GM21619 (cell line): Measurements from ENCODE around the gene STAM.
A peak's percentile ranks its signal among the peaks of the same experiment; 100 is the strongest.

ENCODE experiments used
- ATAC-seq: cut with Tn5 transposase; IDR thresholded peaks from one replicate; pipeline ENCODE4 v1.9.1; 2021; ENCODE audit not compliant: unreplicated experiment

STAM gene

GRCh38 chr10:17645621-17646345 is 1.8 kb downstream of the STAM start:
- ATAC-seq = no peak

DNA sequence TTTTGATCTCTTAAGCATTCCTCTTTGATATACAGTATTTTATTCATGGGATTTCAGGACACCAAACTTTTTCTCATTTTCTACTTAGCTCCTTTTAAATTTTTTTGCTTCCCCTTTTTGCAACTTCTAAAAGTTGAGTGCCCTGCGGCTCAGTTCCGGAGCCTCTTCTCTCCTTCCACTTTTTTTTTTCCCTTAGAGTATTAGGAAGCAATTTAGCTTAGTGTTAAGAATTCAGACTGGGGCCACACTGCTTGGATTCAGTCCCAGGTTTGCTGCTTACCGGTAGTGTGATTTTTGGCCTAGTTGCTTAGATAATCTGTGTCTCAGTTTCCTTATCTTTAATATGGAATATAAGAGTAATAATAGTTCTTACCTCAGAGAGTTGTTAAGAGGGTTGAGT is 3.4 kb downstream of the STAM start:
- ATAC-seq = no peak

DNA sequence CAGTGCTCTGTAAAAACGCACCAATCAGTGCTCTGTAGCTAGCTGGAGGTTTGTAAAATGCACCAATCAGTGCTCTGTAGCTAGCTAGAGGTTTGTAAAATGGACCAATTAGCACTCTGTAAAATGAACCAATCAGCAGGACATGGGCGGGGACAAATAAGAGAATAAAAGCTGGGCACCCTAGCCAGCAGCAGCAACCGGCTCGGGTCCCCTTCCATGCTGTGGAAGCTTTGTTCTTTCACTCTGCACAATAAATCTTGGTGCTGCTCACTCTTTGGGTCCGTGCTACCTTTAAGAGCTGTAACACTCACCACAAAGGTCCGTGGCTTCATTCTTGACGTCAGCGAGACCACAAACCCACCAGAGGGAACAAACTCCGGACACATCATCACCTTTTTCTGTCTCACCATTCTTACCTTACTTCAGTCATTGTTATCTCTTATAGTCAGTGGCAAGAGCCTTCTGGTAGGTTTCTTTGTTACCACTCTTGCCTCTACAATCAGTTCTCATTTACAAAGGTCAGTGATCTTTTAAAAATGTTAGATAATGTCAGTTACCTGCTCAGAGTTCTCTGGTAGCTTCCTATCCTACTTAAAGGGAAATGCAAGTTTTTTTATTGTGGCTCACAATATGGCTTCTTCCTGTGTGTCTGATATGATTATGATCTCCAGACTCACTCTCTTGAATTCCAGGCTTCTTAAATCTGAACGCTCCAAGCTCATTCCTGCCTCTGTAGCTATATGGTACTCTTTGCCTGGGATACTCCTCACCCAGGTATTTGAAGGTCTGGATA is 4.5 kb downstream of the STAM start:
- ATAC-seq = no peak

GRCh38 chr10:17649052-17649451 is 5.1 kb downstream of the STAM start:
- no peak for ATAC-seq

DNA sequence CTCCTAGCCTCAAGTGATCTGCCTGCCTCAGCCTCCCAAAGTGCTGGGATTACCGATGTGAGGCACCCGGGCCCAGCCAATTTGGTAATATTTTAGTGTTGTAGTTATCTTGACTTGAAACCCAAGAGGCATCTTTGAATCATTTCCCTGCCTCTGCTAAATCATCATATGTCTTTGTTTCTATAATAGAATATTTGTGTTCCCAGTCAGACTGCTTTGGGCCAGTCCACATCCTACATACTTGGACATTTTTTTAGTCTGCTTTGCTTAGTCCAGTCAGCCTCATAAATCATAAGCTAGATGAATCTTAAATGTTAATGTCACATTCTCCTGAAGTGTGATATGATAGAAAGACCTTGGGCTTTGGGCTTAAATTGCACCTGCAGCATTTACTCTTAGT is 5.9 kb downstream of the STAM start:
- no peak for ATAC-seq

DNA sequence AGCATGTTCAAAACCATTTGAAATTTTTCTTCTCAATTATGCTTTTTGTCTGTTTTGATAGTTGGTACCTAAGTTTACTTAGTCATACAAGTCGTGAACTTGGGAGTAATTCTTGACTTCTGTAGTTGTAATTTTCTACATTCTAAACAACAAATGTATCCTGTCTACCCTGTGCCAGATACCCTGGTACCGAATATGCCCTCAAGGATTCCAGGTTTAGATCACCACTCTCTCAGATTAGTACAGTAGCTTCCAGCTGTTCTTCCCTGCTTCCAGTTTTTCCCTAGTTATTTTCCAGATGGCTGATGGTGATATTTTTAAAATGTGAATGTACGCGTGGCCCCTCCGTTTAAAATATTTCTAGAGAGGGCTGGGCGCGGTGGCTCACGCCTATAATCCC is 6.5 kb downstream of the STAM start:
- ATAC-seq = no peak

GRCh38 chr10:17651896-17652295 is 7.9 kb downstream of the STAM start:
- no peak for ATAC-seq

- ATAC-seq = peak; percentile 39
Observed at GRCh38 chr10:17652585-17652984, 8.6 kb downstream of the STAM start.

DNA sequence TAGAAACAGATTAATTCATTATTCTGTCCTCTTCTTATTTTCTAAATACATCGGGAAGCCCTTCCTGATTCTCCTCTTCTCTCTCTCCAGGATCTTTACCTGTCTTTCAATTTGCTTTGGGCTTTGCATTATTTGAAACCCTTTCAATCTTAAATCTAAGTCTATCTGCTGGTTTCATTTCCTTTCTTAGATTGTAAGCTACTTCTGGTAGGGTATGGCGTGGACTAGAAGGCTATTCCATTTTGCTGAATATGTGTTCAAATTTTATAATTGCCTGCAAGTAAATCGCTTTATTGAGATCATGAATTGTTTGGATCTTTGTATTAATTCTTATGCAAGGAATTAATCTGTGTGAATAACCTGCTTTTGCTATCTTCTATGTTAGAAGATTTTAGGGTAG is 11.1 kb downstream of the STAM start:
- no peak for ATAC-seq

DNA sequence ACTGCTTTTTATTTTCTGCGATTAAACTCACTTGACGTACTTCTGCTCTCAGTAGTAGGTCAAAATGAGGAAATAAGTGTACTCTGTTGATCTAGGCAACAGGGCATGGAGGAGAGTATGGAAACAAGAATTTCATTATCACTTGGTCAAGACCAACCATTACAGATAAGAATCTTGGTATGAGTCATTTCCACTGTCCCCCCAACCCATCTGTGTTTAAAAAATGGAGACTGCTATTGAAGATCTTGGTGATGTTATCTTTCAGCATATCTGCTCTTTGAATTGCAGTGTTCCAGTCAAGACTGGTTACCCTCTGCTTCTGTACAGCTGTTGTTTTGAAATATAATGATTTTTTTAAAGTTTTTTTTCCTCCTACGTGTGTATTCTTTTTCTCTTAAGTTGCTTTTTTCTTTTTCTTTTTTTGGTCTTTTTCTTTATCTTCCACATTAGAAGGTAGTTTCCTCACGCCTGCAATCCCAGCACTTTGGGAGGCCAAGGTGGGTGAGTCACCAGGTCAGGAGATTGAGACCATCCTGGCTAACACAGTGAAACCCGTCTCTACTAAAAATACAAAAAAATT is 11.7 kb downstream of the STAM start:
- ATAC-seq = peak; percentile 86

- ATAC-seq = no peak
Observed at GRCh38 chr10:17657103-17657500, 13.2 kb downstream of the STAM start.

DNA sequence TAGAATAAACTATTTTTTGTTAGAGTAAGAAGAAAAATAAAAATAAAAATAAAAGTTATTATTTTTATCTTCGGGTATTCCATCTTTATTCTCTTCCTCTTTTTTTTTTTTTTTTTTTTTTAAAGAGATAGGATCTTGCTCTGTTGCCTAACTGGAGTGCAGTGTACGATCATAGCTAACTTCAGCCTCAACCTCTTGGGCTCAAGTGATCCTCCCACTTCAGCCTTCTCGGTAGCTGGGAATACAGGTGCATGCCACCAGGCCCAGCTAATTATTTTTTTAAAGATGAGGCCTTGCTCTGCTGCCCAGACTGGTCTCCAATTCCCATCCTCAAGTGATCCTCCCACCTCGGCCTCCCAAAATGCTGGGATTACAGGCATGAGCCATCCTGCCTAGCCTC is 15.4 kb downstream of the STAM start:
- ATAC-seq = no peak

DNA sequence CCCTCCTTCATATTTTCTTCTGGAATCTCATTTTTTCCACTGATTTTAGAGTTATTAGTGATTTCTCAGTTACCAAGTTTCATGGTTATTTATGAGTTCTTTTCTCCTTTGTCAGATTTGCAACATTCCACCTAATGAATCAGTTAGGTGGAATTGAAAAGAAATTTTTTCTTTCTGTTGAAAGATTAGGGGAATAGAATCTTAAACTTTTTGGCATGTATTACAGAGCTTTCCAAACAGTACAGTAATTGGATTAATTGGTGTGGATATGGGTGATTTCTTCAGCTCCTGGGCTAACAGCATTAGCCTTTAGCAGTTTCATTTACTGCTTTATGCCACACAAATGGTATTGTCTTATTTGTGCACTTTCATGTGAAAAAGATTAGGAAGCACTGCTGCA is 17.0 kb downstream of the STAM start:
- no peak for ATAC-seq

DNA sequence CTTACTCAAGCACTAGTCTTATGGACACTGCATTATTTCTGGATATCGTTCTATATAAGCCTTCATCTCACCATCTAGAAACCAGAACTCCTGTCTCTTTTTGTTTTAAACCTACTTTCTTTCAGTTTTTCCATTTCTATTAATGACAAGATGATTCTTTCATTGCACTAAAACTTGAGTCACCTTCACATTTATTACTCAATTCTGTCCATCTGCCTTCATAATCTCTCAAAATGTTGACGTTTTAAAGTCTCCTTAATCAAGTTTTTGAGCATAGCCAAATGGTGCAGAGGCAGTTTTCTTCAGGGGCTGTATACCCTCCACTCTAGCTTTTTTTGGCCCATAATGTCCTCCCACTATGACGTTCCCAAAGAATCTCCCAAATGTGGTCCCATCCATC is 17.6 kb downstream of the STAM start:
- no peak for ATAC-seq

- no peak for ATAC-seq
Observed at GRCh38 chr10:17662193-17663138, 18.5 kb downstream of the STAM start.

GRCh38 chr10:17663450-17663849 is 19.5 kb downstream of the STAM start:
- ATAC-seq = no peak

DNA sequence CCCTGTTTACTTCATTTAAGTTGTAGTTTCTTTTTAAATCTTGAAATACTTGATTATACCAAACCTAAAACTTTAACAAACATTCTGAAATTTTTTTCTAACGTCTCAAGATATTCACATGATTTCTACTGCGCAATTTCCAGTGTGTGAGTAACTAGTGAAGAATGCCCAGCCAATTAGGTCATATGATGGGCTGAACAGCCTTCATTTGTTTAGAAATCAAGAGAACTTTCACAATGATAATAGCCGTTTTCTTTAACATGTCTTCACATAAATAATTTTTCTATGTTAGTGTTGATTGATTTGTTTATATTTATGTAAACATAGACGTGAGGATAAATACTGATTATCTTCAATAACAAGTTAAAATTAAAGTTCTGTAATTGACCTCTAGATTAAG is 21.8 kb downstream of the STAM start:
- ATAC-seq = no peak

DNA sequence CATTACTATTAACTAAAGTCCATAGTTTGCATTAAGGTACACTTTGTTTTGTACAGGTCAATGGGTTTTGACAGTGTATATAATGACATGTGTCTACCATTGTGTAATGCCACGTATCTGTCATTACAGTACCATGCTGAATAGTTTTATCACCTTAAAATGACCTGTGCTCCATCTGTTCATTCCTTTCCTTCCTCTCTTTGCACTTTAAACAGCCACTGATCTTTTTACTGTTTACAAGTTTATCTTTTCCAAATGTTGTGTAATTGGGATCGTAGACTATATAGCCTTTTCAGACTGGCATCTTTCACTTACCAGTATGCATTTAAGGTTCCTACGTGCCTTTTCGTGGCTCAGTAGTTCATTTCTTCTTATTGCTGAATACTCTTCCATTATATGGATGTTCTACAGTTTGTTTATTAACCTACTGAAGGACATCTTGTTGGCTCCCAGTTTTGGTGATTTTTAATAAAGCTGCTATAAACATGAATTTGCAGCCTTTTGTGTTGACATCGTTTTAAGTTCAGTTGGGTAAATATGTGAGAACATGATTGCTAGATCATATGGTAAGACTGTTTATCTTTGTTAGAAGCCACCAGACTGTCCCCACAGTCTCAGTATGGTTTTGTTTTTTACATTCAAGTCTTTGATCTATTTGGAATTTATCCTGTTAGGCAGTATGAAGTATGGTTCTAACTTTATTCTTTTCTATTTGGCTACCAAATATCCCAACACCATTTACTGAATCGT is 24.7 kb downstream of the STAM start:
- peak; percentile 28 for ATAC-seq

- peak; percentile 68 for ATAC-seq
Observed at GRCh38 chr10:17669185-17669872, 25.4 kb downstream of the STAM start.

DNA sequence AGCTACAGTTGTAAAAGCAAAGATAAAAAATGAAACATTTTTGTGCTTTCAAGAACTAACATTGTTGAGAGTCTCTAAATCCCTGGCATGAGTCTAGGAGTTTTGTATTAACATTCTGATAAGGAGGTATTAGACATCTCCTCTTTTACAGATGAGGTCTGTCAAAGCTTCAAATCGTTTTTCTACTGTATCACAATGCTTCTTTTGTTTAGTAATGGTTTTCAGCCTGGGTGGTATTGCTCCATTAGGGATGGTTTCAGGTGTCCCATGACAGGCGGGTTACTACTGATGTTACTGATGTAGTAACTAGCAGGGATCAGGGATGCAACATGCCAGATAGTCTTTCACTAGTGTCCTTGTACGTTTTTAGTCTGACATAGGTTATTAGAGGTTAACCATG is 27.4 kb downstream of the STAM start:
- no peak for ATAC-seq
